RCC 7860 (cell line): ENCODE results near the gene CTSS.
"Not testable (repeated sequence)": the region's sequence is repeated elsewhere in the genome, so short reads cannot be mapped to it uniquely, and the experiment has no call there.

Experiments used
- DNase-seq: peaks from one replicate; pipeline ENCODE4 v3.0.0-alpha.2; 2015; ENCODE audit warnings: low spot score
- FAIRE-seq: peaks from 2 replicates; lab custom pipeline; 2012; peaks lifted over from hg19 to GRCh38; lab: Jason Lieb, UNC

CTSS gene

DNA sequence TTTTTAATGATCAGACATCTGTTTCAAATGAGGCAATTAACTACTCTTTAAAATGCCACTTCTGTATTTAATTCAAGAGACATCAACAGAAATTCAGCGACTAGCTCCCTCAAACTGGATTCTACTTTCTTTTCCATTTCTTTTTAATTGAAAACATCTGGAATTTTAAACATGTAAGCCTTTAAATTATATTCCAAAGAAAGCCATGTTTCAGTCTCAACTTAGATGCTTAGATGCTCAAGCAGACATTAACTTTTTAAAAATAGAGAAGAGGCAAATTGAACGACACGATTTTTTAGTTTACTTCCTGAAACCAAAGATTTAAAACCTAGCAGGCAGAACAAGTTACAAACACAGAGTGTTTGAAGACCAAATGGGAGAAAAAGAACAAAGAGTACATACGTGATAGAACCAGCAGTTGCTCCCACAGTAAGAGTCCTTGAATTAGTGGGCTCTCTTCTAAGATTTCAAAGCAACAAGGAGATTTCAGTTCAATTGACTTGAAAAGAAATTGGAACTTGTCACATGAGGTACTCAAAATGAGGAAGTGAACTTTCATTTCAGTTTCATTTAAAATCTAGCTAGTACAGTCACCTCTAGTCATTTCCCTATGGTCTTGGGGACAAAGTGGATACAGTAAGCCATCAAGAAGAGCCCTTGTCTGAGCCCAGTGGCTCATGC, at the start of gene CTSS:
Gene CTSS, minus strand, starts transcription at position 483 of the 681 bp plus-strand sequence. CDS start 1,015 bp downstream, outside the sequence.
- no peak for FAIRE-seq
- DNase-seq = peak; percentile 37

DNA sequence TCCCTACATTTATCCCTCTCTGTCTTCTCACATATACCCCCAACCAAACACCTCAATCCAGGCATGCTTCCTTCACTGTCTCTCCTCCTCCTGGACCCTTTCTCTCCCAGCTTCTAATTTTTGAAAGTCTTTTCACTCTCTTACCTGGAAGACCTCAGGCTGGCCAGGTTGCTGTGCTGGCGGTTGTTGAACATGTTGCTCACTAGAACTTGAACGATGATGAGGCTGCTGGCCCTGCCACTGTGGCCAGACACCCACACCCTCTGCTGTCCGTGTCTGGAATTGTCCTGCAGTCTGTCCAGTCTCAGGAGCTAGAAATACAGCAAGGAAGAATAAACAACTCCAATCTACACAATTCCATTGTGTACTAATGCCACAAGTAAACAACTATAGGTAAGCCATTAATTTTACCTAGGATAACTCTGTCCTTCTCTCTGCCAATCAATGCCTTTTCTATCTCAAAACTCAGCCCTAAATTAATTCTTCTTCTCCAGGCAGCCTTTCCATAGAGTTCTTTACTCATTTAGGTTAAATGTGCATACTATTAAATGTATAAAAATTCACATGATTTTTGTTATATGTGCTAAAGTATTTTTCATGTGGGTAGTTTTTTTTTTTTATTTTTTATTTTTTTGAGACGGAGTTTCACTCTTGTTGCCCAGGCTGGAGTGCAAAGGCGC, 47.6 kb upstream of the CTSS start:
- FAIRE-seq (no peak), DNase-seq (peak; percentile 47)

DNA sequence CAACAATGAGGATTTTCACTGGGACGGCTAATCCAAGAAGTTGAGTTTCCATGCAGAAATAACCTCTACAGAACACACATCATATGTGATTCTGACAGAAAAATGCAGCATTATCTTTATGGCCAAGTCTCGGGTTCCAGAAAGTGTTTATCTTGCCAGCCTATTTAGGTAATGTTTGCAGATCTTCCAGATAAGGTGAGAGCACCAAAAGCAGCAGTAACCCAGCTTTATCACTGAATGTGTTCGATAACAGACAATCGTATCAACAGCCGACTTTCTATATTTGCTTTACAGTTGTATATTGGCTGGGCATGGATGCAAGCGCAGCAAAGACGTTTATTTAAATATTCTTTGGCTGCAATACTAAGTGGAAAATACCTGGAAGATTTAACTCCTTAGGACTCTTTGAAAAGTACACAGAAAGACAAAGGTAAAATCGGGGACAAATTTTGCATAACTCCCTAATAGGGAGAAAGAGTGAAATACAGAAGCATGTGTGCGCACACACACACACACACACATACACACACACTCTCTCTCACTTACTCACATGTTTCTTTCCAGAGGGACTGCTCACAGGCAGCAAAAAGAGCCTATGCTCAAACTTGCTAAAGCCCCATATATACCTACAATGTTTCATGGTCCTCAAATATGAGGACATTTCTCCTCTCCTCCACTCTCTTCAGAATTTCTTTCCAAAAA, 45.5 kb upstream of the CTSS start:
- FAIRE-seq (no peak), DNase-seq (no peak)

GRCh38 chr1:150809651-150810050, 44.1 kb upstream of the CTSS start:
- no peak for DNase-seq
- no peak for FAIRE-seq

- no peak for DNase-seq
- no peak for FAIRE-seq
Measured at GRCh38 chr1:150808846-150809245, 43.3 kb upstream of the CTSS start.

- no peak for FAIRE-seq
- no peak for DNase-seq
Measured at GRCh38 chr1:150808121-150808520, 42.5 kb upstream of the CTSS start, which contains the start of gene CTSK. Gene CTSK (minus strand): TSS chr1:150808260. CDS start chr1:150806805, 1,455 bp downstream.

- FAIRE-seq = no peak
- DNase-seq = no peak
Measured at GRCh38 chr1:150807249-150808023, 41.9 kb upstream of the CTSS start.

DNA sequence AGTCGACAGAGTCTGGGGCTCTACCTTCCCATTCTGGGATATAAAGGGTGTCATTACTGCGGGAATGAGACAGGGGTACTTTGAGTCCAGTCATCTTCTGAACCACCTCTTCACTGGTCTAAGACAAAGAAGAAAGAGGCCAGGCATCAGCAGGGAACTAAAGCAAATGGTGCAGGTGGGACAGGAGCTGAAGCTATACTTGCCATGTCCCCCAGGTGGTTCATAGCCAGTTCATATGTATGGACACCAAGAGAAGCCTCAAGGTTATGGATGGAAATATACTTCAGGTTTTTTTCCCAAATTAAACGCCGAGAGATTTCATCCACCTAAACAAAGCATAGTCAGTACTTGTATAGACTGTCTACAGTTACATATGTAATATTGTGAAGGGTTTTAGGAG, 40.3 kb upstream of the CTSS start:
- FAIRE-seq (no peak), DNase-seq (no peak)

GRCh38 chr1:150804671-150805070, 39.1 kb upstream of the CTSS start:
- DNase-seq = no peak
- FAIRE-seq = no peak

GRCh38 chr1:150799089-150799488, 33.5 kb upstream of the CTSS start:
- DNase-seq = no peak
- FAIRE-seq = no peak

GRCh38 chr1:150798525-150798924, 32.9 kb upstream of the CTSS start:
- DNase-seq (no peak), FAIRE-seq (no peak)

DNA sequence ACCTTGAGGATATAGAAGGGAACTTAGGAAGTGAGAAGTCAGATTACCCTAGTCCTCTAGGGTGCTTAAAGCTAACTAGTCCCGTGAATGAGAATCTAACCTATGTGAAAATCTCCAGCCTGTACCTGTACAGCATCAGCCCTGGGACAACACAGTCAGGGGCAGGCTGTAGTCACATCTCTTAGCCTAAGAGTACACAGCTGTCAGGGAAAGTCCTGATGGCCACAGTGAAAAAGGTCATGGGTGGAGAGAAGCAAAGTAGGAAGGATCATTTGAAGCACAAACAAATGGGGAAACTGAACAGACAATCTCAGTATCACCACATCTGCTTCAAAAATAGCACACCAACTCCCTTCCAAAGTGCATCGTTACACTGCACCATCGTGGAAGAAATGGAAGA, 30.8 kb upstream of the CTSS start:
- FAIRE-seq = no peak
- no peak for DNase-seq

DNA sequence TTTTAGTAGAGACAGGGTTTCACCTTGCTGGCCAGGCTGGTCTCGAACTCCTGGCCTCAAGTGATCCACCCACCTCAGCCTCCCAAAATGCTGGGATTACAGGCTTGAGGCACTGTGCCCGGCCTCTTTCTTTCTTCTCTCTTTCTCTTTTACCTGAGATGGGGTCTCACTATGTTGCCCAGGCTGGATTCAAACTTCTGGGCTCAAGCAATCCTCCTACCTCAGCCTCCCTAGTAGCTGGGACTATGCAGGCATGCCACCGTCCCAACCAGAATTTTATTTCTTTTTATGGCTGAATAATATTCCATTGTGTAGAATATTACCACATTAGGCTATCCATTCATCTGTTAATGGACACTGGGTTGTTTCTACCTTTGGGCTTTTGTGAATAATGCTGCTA, 28.2 kb upstream of the CTSS start:
- FAIRE-seq, DNase-seq: not testable (repeated sequence)

DNA sequence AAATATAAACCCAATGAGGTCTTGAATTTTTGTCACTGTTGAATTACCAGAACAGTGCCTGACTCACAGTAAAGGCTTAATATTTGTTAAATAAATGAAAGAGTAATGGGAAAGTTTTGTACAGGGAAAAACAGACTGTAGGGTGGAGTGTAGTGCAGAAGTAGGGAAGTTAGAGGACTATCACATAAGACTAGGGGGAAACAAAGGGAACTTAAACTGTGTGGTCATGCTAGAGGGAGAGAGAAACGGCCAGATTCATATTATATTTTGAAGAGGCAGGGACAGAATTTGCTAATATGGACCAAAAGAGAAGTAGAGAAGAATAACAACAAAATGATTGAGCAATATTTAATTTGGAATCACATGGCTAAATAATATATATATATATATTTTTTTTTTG, 27.6 kb upstream of the CTSS start:
- no peak for DNase-seq

DNA sequence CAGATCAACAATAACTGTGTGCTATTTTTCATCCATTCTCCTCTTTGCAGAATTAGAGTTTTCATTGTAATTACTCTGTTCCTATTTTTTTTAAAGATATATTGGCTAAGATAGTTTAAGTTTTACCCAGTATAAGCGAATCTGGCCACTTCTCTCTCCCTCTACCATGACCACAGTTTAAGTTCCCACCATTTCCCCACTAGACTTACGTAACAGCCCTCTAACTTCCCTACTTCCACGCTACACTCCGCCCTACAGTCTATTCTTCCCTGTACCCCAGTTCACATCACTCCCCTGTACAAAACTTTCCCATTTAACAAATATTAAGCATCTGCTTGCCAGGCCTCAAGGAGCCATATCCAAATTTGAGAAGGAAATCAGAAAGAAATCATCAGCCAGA, 26.0 kb upstream of the CTSS start:
- DNase-seq = no peak
- no peak for FAIRE-seq

More for the DNA sequence above, 27.6 kb upstream of the CTSS start:
- FAIRE-seq = no peak

- DNase-seq (no peak), FAIRE-seq (no peak)
Measured at GRCh38 chr1:150789396-150789795, 23.8 kb upstream of the CTSS start.

- no peak for DNase-seq
- no peak for FAIRE-seq
Measured at GRCh38 chr1:150788946-150789345, 23.4 kb upstream of the CTSS start.

DNA sequence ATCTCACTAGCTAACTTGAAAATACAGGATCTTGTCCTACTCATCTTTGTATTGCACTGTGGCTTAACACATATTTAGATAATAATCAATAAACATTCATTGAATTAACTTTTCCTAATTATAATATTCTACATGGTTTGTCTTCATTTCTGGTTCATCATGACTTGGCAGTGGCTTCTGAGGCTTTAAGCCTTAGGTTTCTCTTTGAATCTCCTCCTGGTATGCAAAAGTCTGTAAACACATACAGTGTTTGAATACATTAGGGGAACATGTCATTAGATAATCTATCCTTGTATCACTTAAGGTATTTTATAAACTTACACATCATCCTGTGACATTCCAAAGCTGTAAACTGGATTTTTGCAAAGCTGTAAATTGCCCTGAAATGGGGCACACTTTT, 21.9 kb upstream of the CTSS start:
- no peak for DNase-seq
- no peak for FAIRE-seq

DNA sequence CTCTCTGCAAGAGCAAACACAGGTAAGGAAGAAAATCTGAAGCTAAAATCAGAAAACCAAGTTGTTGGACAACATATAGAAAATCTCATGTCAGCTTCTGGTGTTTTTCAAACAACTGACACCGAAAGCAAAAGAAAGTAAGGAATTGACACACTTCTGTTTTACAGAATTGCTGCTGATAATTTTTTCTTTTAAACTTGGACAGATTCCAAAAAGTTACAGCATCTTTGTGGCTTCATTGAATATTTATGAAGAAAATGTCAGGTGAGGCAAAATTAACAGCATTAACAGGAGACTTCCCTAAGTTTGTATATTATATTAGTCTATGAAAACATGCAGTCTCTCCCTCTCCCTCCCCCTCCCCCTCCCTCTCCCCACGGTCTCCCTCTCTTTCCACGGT, 14.9 kb upstream of the CTSS start:
- DNase-seq = no peak
- FAIRE-seq = no peak

GRCh38 chr1:150778409-150778808, 12.8 kb upstream of the CTSS start:
- no peak for DNase-seq

GRCh38 chr1:150777544-150777943, 12.0 kb upstream of the CTSS start:
- DNase-seq = no peak
- no peak for FAIRE-seq

More at GRCh38 chr1:150778409-150778808, 12.8 kb upstream of the CTSS start:
- no peak for FAIRE-seq
